VCaP (cell line): ENCODE measurements around the gene SLC6A19.

ENCODE experiments used
- H3K27ac ChIP-seq: fragments of 450-650 bp; 2 replicates; pipeline ENCODE4 v1.5.1; 2017
- TF ChIP-seq, protein P1 (sequence below): fragments of 450-650 bp; conservative IDR thresholded peaks from 2 replicates; pipeline ENCODE4 v1.5.1; 2017; ENCODE audit warnings: mild to moderate bottlenecking, moderate library complexity

The SLC6A19 gene

GRCh38 chr5:1274471-1274870 is 73.1 kb downstream of the SLC6A19 start:
- TF ChIP-seq, protein P1, sequence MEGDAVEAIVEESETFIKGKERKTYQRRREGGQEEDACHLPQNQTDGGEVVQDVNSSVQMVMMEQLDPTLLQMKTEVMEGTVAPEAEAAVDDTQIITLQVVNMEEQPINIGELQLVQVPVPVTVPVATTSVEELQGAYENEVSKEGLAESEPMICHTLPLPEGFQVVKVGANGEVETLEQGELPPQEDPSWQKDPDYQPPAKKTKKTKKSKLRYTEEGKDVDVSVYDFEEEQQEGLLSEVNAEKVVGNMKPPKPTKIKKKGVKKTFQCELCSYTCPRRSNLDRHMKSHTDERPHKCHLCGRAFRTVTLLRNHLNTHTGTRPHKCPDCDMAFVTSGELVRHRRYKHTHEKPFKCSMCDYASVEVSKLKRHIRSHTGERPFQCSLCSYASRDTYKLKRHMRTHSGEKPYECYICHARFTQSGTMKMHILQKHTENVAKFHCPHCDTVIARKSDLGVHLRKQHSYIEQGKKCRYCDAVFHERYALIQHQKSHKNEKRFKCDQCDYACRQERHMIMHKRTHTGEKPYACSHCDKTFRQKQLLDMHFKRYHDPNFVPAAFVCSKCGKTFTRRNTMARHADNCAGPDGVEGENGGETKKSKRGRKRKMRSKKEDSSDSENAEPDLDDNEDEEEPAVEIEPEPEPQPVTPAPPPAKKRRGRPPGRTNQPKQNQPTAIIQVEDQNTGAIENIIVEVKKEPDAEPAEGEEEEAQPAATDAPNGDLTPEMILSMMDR: no peak

More at GRCh38 chr5:1274471-1274870, 73.1 kb downstream of the SLC6A19 start:
- no peak overlapping the region for H3K27ac ChIP-seq
